Measurements from ENCODE around the gene KANSL1L. TPM values are rescaled to one million over a fixed set of nuclear protein-coding genes. Genes with fewer than 3 reads are reported as not detected.

The KANSL1L gene
- total and polyA plus RNA-seq, 9 of the 15 experiments (the other 6 are each of a cell fraction or from before 2014, with no cell fraction given) = 1.3 to 6.7 (median 2.4) TPM

DNA sequence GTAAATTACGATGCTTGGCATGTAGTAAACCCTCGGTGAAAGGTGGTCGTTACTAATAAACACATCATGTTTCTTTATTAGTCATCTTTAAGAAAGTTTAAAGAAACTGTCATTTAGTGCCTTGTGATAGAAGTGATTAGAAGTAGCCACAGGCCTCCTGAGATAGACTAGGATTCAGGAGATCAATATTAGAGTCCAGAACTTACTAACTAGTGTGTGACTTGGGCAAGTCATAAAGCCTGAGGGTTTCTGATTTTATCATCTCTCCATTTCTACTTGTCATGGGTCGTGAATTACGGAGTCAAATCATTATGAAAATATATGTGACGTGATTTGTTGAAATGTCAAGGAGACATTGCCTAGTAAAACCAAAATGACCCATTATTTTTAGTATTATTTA, 162.1 kb downstream of the KANSL1L start:
- in situ Hi-C loops (cut with MboI) (loop anchor here (25.0 kb wide), 1 partner anchor 453 kb away; no protein-coding TSS in a partner anchor), intact Hi-C loops (cut with micrococcal nuclease) (no loop called here)
- Histone ChIP-seq H3K9ac (ENCODE audit: insufficient read depth in 1 of 2, low read depth in 2 of 2, low read length in 2 of 2) (no peak overlapping the region), H3K4me2 (ENCODE audit: insufficient read depth, low read length) (no peak overlapping the region), H3K4me3 (no peak overlapping the region), H3K9me3 (replicated peaks; ENCODE audit: control insufficient read depth, insufficient read depth, low read depth, low read length) (no peaks in the 10 kb centered on the region), H3K36me3 (ENCODE audit: control insufficient read depth, insufficient read depth, low read length) (peaks cover 92% of the 10 kb centered on the region), H2AFZ (ENCODE audit: low read depth, low read length) (no peak overlapping the region), H4K20me1 (replicated peaks; ENCODE audit: control insufficient read depth, insufficient read depth, low read length) (no peaks in the 10 kb centered on the region), H3K9me1 (ENCODE audit: control insufficient read depth, insufficient read depth, low read length) (no peaks in the 10 kb centered on the region), H3K79me2 (ENCODE audit: control insufficient read depth, insufficient read depth, low read length) (peaks cover 91% of the 10 kb centered on the region), H3K4me1 (replicated peaks in 1 of 2; ENCODE audit: control insufficient read depth in 2 of 2, insufficient read depth in 2 of 2, low read length in 2 of 2) (peaks cover 0 to 9% of the 10 kb centered on the region in 2 experiments; a peak in 2 of 5 replicates), H3K27ac (ENCODE audit: extremely low read depth, low read depth, low read length) (no peak overlapping the region), H3K27me3 (ENCODE audit: control insufficient read depth in 2 of 2, insufficient read depth in 2 of 2, low read length in 2 of 2) (no peaks in the 10 kb centered on the region)
- ATAC-seq = no peak
- ChIA-PET POLR2A (no interaction called here), CTCF (ENCODE audit: low intra/inter-chr PET ratio) (no interaction called here)
- no peak for TF ChIP-seq SRSF7 (optimal IDR thresholded peaks at IDR 0.05; ENCODE audit: low read depth, low read length)
- DNase-seq (ENCODE audit: extremely low read depth in 1 of 4, low spot score in 3 of 4) = no peak
- 75% methylated on average over 6 of the region's 6 CpGs for WGBS (ENCODE audit: insufficient coverage, low coverage, missing lambda C conversion rate)
- FAIRE-seq = no peak
- BruUV-seq (replicated peaks) = no TSS peak

DNA sequence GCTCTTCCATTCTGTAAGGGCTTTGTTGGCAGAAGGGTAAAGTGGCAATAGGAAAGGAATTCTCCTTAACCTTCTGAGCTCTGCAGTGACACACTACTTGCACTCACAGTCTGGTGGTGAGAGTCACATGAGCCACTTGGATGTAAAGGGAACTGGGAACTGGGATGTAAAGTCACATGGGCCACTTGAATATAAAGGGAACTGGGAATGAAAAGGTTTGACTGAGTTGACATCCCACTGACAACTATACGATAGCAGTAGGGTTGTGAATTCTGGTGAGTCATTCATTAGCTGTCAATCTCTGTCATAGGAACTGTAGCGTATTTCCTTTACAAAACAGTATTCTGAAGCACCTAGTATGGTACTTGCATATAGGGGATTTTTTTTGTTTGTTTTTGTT, 163.3 kb downstream of the KANSL1L start:
- Histone ChIP-seq H3K4me1 (replicated peaks in 1 of 2; ENCODE audit: control insufficient read depth in 2 of 2, insufficient read depth in 2 of 2, low read length in 2 of 2) (peaks cover 0 to 11% of the 10 kb centered on the region in 2 experiments; a peak in 2 of 5 replicates), H3K79me2 (ENCODE audit: control insufficient read depth, insufficient read depth, low read length) (peaks cover 97% of the 10 kb centered on the region), H3K27me3 (ENCODE audit: control insufficient read depth in 2 of 2, insufficient read depth in 2 of 2, low read length in 2 of 2) (no peaks in the 10 kb centered on the region), H3K9ac (ENCODE audit: insufficient read depth in 1 of 2, low read depth in 2 of 2, low read length in 2 of 2) (no peak overlapping the region), H4K20me1 (replicated peaks; ENCODE audit: control insufficient read depth, insufficient read depth, low read length) (no peaks in the 10 kb centered on the region), H3K36me3 (ENCODE audit: control insufficient read depth, insufficient read depth, low read length) (peaks cover 85% of the 10 kb centered on the region), H3K9me1 (ENCODE audit: control insufficient read depth, insufficient read depth, low read length) (no peaks in the 10 kb centered on the region), H3K4me3 (no peak overlapping the region), H3K27ac (ENCODE audit: extremely low read depth, low read depth, low read length) (no peak overlapping the region), H3K9me3 (replicated peaks; ENCODE audit: control insufficient read depth, insufficient read depth, low read depth, low read length) (no peaks in the 10 kb centered on the region), H3K4me2 (ENCODE audit: insufficient read depth, low read length) (no peak overlapping the region), H2AFZ (ENCODE audit: low read depth, low read length) (no peak overlapping the region)
- ATAC-seq = no peak
- in situ Hi-C loops (cut with MboI) = loop anchor here (25.0 kb wide), 1 partner anchor 454 kb away; no protein-coding TSS in a partner anchor
- intact Hi-C loops (cut with micrococcal nuclease) = no loop called here
- POLR2A ChIA-PET = no interaction called here
- no peak for DNase-seq (ENCODE audit: extremely low read depth in 1 of 4, low spot score in 3 of 4)
- 100% methylated on average over 2 of the region's 2 CpGs for WGBS (ENCODE audit: insufficient coverage, low coverage, missing lambda C conversion rate)
- no peak for FAIRE-seq
- no TSS peak for BruUV-seq (replicated peaks)
- CTCF ChIA-PET (ENCODE audit: low intra/inter-chr PET ratio) = interaction anchor here (0.6 kb wide), 1 partner anchor 65 kb away, joined by 4 read pairs; no protein-coding TSS in a partner anchor
- TF ChIP-seq FOXJ3 (CRISPR knock-in tag; IDR thresholded peaks at IDR 0.05) (no peak), SIRT6 (IDR thresholded peaks at IDR 0.05; ENCODE audit: low read depth, low read length) (no peak), U2AF2 (optimal IDR thresholded peaks at IDR 0.05; ENCODE audit: low read depth, low read length) (no peak), HIVEP1 (CRISPR knock-in tag; IDR thresholded peaks at IDR 0.05) (no peak)
- TF ChIP-seq, protein P1, sequence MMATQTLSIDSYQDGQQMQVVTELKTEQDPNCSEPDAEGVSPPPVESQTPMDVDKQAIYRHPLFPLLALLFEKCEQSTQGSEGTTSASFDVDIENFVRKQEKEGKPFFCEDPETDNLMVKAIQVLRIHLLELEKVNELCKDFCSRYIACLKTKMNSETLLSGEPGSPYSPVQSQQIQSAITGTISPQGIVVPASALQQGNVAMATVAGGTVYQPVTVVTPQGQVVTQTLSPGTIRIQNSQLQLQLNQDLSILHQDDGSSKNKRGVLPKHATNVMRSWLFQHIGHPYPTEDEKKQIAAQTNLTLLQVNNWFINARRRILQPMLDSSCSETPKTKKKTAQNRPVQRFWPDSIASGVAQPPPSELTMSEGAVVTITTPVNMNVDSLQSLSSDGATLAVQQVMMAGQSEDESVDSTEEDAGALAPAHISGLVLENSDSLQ (IDR thresholded peaks at IDR 0.05) = peak; percentile 75
- TF ChIP-seq, protein P2, sequence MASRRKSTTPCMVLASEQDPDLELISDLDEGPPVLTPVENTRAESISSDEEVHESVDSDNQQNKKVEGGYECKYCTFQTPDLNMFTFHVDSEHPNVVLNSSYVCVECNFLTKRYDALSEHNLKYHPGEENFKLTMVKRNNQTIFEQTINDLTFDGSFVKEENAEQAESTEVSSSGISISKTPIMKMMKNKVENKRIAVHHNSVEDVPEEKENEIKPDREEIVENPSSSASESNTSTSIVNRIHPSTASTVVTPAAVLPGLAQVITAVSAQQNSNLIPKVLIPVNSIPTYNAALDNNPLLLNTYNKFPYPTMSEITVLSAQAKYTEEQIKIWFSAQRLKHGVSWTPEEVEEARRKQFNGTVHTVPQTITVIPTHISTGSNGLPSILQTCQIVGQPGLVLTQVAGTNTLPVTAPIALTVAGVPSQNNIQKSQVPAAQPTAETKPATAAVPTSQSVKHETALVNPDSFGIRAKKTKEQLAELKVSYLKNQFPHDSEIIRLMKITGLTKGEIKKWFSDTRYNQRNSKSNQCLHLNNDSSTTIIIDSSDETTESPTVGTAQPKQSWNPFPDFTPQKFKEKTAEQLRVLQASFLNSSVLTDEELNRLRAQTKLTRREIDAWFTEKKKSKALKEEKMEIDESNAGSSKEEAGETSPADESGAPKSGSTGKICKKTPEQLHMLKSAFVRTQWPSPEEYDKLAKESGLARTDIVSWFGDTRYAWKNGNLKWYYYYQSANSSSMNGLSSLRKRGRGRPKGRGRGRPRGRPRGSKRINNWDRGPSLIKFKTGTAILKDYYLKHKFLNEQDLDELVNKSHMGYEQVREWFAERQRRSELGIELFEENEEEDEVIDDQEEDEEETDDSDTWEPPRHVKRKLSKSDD (conservative IDR thresholded peaks at IDR 0.05; ENCODE audit: low read length) = no peak
- TF ChIP-seq, protein P3, sequence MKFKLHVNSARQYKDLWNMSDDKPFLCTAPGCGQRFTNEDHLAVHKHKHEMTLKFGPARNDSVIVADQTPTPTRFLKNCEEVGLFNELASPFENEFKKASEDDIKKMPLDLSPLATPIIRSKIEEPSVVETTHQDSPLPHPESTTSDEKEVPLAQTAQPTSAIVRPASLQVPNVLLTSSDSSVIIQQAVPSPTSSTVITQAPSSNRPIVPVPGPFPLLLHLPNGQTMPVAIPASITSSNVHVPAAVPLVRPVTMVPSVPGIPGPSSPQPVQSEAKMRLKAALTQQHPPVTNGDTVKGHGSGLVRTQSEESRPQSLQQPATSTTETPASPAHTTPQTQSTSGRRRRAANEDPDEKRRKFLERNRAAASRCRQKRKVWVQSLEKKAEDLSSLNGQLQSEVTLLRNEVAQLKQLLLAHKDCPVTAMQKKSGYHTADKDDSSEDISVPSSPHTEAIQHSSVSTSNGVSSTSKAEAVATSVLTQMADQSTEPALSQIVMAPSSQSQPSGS (CRISPR knock-in tag; IDR thresholded peaks at IDR 0.05) = no peak

Measured in K562 (cell line).